ENCODE measurements around the gene INTS12.

GRCh38 chr4:105719204-105719603 is 10.7 kb upstream of the INTS12 start:
- no peak for TF ChIP-seq POLR2A (IDR thresholded peaks at IDR 0.05)
- TF ChIP-seq CTCF (IDR thresholded peaks at IDR 0.05) = no peak
- no peak for TF ChIP-seq EP300 (IDR thresholded peaks at IDR 0.05)
- TF ChIP-seq POLR2AphosphoS5 (IDR thresholded peaks at IDR 0.05) = no peak

All from sigmoid colon (tissue), 4 donors.